ENCODE results near the gene KLHL22. TPM values are rescaled to one million over a fixed set of nuclear protein-coding genes. Genes with fewer than 3 reads are reported as not detected.

Gene KLHL22
- total RNA-seq, 2 experiments from 2014 or later, result 24.1 to 27.7 TPM

- TF ChIP-seq CTCF (IDR thresholded peaks at IDR 0.05), result no peak
- no peak for ATAC-seq (ENCODE audit: poor library complexity)
- Histone ChIP-seq H3K4me1 (ENCODE audit: insufficient read depth, low read length) (peaks cover 28% of the 10 kb centered on the region), H3K36me3 (ENCODE audit: insufficient read depth, low read length) (peaks cover 4% of the 10 kb centered on the region), H3K27me3 (ENCODE audit: control insufficient read depth in 1 of 2, insufficient read depth in 2 of 2, low read length in 2 of 2) (no peaks in the 10 kb centered on the region), H3K27ac (ENCODE audit: low read depth in 1 of 2, low read length in 2 of 2) (no peak overlapping the region), H3K4me3 (ENCODE audit: low read length) (no peak overlapping the region), H3K9me3 (ENCODE audit: control insufficient read depth in 1 of 2, insufficient read depth in 1 of 2, low read length in 2 of 2) (no peaks in the 10 kb centered on the region)
- intact Hi-C loops (cut with DNase I, micrococcal nuclease), result loop anchor here in 1 of 2 experiments (2.0 to 10.0 kb wide), 3 partner anchors 75 to 381 kb away; partner anchors contain the start of genes ARVCF, DGCR6L, RANBP1 and TRMT2A
- POLR2A ChIA-PET, result no interaction called here
- Mint-ChIP-seq H3K9me3 (no peaks in the 10 kb centered on the region), H3K4me3 (peak overlapping the region; percentile 86), H3K27ac (no peak overlapping the region), H3K27me3 (no peaks in the 10 kb centered on the region), H3K4me1 (ENCODE audit: low read depth) (peaks cover 35% of the 10 kb centered on the region), H3K36me3 (ENCODE audit: low read depth) (peaks cover 5% of the 10 kb centered on the region)
- CTCF ChIA-PET, result no interaction called here
- DNase-seq, result no peak
These were observed 99.7 kb downstream of the KLHL22 start for GRCh38 chr22:20395907-20396287.

GRCh38 chr22:20395181-20395906 is 100.3 kb downstream of the KLHL22 start:
- no peak for TF ChIP-seq CTCF (IDR thresholded peaks at IDR 0.05)
- ChIA-PET CTCF (interaction anchor here (1.5 kb wide), 1 partner anchor 75 kb away, joined by 3 read pairs; the partner anchor contains the start of gene DGCR6L), POLR2A (no interaction called here)
- Histone ChIP-seq H3K27me3 (ENCODE audit: control insufficient read depth in 1 of 2, insufficient read depth in 2 of 2, low read length in 2 of 2) (no peaks in the 10 kb centered on the region), H3K27ac (ENCODE audit: low read depth in 1 of 2, low read length in 2 of 2) (no peak overlapping the region), H3K9me3 (ENCODE audit: control insufficient read depth in 1 of 2, insufficient read depth in 1 of 2, low read length in 2 of 2) (no peaks in the 10 kb centered on the region), H3K4me1 (ENCODE audit: insufficient read depth, low read length) (peaks cover 28% of the 10 kb centered on the region), H3K36me3 (ENCODE audit: insufficient read depth, low read length) (no peaks in the 10 kb centered on the region), H3K4me3 (ENCODE audit: low read length) (no peak overlapping the region)
- Mint-ChIP-seq H3K36me3 (ENCODE audit: low read depth) (peaks cover 5% of the 10 kb centered on the region), H3K4me3 (peak overlapping the region; percentile 86), H3K27ac (no peak overlapping the region), H3K4me1 (ENCODE audit: low read depth) (peaks cover 35% of the 10 kb centered on the region), H3K27me3 (no peaks in the 10 kb centered on the region), H3K9me3 (no peaks in the 10 kb centered on the region)
- DNase-seq (no peak), ATAC-seq (ENCODE audit: poor library complexity) (no peak)
- intact Hi-C loops (cut with DNase I, micrococcal nuclease), result loop anchor here in 1 of 2 experiments (2.0 to 10.0 kb wide), 3 partner anchors 75 to 381 kb away; partner anchors contain the start of genes ARVCF, DGCR6L, RANBP1 and TRMT2A

GRCh38 chr22:20393705-20394476 is 101.7 kb downstream of the KLHL22 start, which contains the start of gene ZNF74:
Gene ZNF74, plus strand, starts transcription at chr22:20394151. Its CDS starts 478 bp downstream, at chr22:20394629.
- H3K4me1 ChIP-seq (ENCODE audit: insufficient read depth, low read length), result peaks cover 28% of the 10 kb centered on the region
- Mint-ChIP-seq H3K9me3 (no peaks in the 10 kb centered on the region), H3K36me3 (ENCODE audit: low read depth) (no peaks in the 10 kb centered on the region), H3K4me1 (ENCODE audit: low read depth) (peaks cover 30% of the 10 kb centered on the region), H3K27me3 (no peaks in the 10 kb centered on the region), H3K4me3 (peak within 1 kb of the TSS; percentile 86), H3K27ac (peak within 1 kb of the TSS; percentile 86)
- ATAC-seq (ENCODE audit: poor library complexity) (peak; percentile 97), DNase-seq (peak; percentile 70 to 96 (median 83))
- POLR2A ChIA-PET, result interaction anchor here (0.6 to 2.5 kb wide), 8 partner anchors 8 to 962 kb away, joined by 3 to 17 read pairs (median 4); partner anchors contain the start of genes DGCR6L, HIRA and TRMT2A
- intact Hi-C loops (cut with DNase I, micrococcal nuclease), result loop anchor here (2.0 to 10.0 kb wide), 6 partner anchors 72 to 463 kb away; partner anchors contain the start of genes DGCR6L (in 2 of the 2), ARVCF (in 1 of the 2), PI4KA (in 1 of the 2) and RANBP1 (in 1 of the 2)
- TF ChIP-seq CTCF (IDR thresholded peaks at IDR 0.05), result no peak
- H3K9me3 ChIP-seq (ENCODE audit: control insufficient read depth in 1 of 2, insufficient read depth in 1 of 2, low read length in 2 of 2), result peaks cover 0 to 4% of the 10 kb centered on the region in 2 experiments
- no peaks in the 10 kb centered on the region for H3K27me3 ChIP-seq (ENCODE audit: control insufficient read depth in 1 of 2, insufficient read depth in 2 of 2, low read length in 2 of 2)
- CTCF ChIA-PET, result interaction anchor here (1.5 kb wide), 1 partner anchor 74 kb away, joined by 3 read pairs; the partner anchor contains the start of gene DGCR6L
- H3K4me3 ChIP-seq (ENCODE audit: low read length), result peak within 1 kb of the TSS; percentile 75
- H3K27ac ChIP-seq (ENCODE audit: low read depth in 1 of 2, low read length in 2 of 2), result peak within 1 kb of the TSS; percentile 26 to 64
- no peaks in the 10 kb centered on the region for H3K36me3 ChIP-seq (ENCODE audit: insufficient read depth, low read length)
